Activated T-helper 1 cell treated with anti-CD3 and anti-CD28 coated beads, Interleukin-12 subunit alpha, Interleukin-12 subunit beta, Interleukin-2, Interleukin-4 antibody, amounts not matched to agents 30 ng/mL and 10 ng/mL and 1 ng/mL, durations not matched to agents 14 hours and 24 hours and 36 hours (primary cell): ENCODE data around the gene LOXL3. TPM values are rescaled to one million over a fixed set of nuclear protein-coding genes. Genes with fewer than 3 reads are reported as not detected.
"Not testable (repeated sequence)": the region's sequence is repeated elsewhere in the genome, so short reads cannot be mapped to it uniquely, and the experiment has no call there.

Experiments
- DNase-seq: peaks from one replicate; pipeline ENCODE4 v3.0.0; 2021; ENCODE audit warnings: low spot score
- H3K27ac Mint-ChIP-seq: one replicate; pipeline ENCODE4 v1.8.0; 2021; ENCODE audit warnings: mild to moderate bottlenecking, mixed read lengths
- H3K27me3 Mint-ChIP-seq: one replicate; pipeline ENCODE4 v1.8.0; 2022; ENCODE audit warnings: mild to moderate bottlenecking, moderate library complexity, mixed read lengths; ENCODE audit not compliant: insufficient read depth
- H3K36me3 Mint-ChIP-seq: one replicate; pipeline ENCODE4 v1.8.0; 2021; ENCODE audit warnings: low read depth, mixed read lengths
- H3K4me1 Mint-ChIP-seq: one replicate; pipeline ENCODE4 v1.8.0; 2021; ENCODE audit warnings: low read depth, mixed read lengths
- H3K4me3 Mint-ChIP-seq: one replicate; pipeline ENCODE4 v1.8.0; 2021; ENCODE audit warnings: mild to moderate bottlenecking, moderate library complexity, mixed read lengths
- H3K9me3 Mint-ChIP-seq: one replicate; pipeline ENCODE4 v1.8.0; 2021; ENCODE audit warnings: mixed read lengths
- intact Hi-C: fragments of 100-400 bp; cut with micrococcal nuclease; formaldehyde crosslinking; loops from one replicate; pipeline ENCODE4 v1.15.1; 2024
- total RNA-seq: library from RNA; stranded (reverse); gene quantifications from 2 replicates; pipeline ENCODE4 v1.2.3, GENCODE V29; 2022

LOXL3 gene
- total RNA-seq, 1 donor from 2014 or later, result 2.0 TPM

- H3K4me1 Mint-ChIP-seq, result peaks cover 61% of the 10 kb centered on the region
- peaks cover 2% of the 10 kb centered on the region for H3K36me3 Mint-ChIP-seq
- intact Hi-C loops, result loop anchor here (1.0 kb wide), 1 partner anchor 11 kb away; no protein-coding TSS in a partner anchor
- H3K9me3 Mint-ChIP-seq, result no peaks in the 10 kb centered on the region
- peak overlapping the region; percentile 79 for H3K27ac Mint-ChIP-seq
- no peak for DNase-seq
- no peaks in the 10 kb centered on the region for H3K27me3 Mint-ChIP-seq
- H3K4me3 Mint-ChIP-seq, result peak overlapping the region; percentile 23
Observed at GRCh38 chr2:74566754-74567085, 13.0 kb upstream of the LOXL3 start.

DNA sequence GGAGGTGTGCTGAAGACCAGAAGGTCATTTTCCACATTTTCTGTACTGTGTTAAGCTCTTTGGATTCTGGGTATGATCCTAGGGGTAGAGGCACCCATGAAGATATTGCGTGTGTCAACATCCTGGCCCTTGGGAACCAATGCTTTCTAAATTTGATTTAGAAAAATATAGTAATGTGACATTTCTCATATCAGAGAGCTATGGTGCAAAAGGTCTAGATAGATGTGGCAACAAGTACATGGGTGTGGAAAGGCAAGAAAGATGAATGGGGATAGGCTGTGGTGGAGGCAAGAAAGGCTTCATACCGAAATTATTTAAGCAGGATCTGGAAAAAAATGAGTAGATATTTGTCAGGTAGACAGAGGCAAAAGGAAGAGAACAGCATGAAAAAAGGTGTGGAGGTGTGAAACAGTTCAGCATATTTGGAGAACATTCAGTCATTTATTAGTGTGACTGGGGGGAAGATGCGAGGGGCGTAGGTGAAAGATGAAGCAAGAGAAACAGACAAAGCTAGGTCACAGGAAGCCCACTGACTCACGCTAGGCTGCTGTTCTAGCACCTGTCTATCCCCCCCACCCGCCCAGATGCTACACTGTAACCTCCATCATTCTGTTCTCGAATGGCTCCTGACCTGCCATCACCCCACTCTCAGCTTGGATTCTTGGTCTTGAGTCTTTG is 12.5 kb upstream of the LOXL3 start:
- intact Hi-C loops, result loop anchor here (1.0 kb wide), 1 partner anchor 11 kb away; no protein-coding TSS in a partner anchor
- H3K4me3 Mint-ChIP-seq, result peak overlapping the region; percentile 23
- H3K36me3 Mint-ChIP-seq, result peaks cover 2% of the 10 kb centered on the region
- H3K27me3 Mint-ChIP-seq, result no peaks in the 10 kb centered on the region
- peaks cover 66% of the 10 kb centered on the region for H3K4me1 Mint-ChIP-seq
- no peak for DNase-seq
- H3K9me3 Mint-ChIP-seq, result no peaks in the 10 kb centered on the region
- peak overlapping the region; percentile 79 for H3K27ac Mint-ChIP-seq

GRCh38 chr2:74564222-74564621 is 10.5 kb upstream of the LOXL3 start:
- intact Hi-C loops, result no loop called here
- H3K27ac Mint-ChIP-seq, result no peak overlapping the region
- H3K4me1 Mint-ChIP-seq, result peaks cover 69% of the 10 kb centered on the region
- H3K4me3 Mint-ChIP-seq, result no peak overlapping the region
- DNase-seq, result no peak
- peaks cover 2% of the 10 kb centered on the region for H3K27me3 Mint-ChIP-seq
- H3K36me3 Mint-ChIP-seq, result peaks cover 2% of the 10 kb centered on the region
- H3K9me3 Mint-ChIP-seq, result no peaks in the 10 kb centered on the region

DNA sequence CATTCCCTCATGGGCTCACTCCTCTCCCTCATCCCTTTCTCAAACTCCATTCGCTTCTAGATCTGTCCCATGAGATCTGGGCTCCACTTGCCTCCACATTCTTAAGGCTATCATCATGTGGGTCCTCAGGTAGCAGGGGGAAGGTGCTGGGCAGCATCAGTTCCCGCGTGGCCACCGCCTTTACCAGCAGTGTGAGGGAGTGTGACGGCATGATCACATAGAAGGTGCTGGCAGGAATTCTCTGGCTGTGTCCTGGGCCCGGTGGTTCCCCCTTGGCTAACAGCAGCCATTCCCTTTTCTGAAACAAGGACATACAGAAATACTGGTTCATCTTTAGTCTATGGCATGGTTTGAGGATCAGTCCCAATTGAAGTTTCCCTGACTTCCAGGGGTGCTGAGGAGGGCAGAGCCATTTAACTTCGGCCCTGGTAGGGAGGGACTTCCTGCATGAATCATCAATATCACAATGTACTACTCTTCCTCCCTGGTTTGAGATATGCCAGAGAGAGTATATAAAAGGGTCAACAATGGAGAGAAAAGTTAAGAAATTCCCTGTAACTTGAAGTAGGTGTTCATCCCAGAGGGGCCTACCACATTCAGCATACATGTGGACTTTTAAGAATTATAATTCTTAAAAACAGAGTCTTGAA is 8.5 kb upstream of the LOXL3 start:
- intact Hi-C loops, result no loop called here
- no peaks in the 10 kb centered on the region for H3K9me3 Mint-ChIP-seq
- H3K4me1 Mint-ChIP-seq, result peaks cover 58% of the 10 kb centered on the region
- H3K36me3 Mint-ChIP-seq, result peaks cover 7% of the 10 kb centered on the region
- H3K27ac Mint-ChIP-seq, result peak overlapping the region; percentile 41
- H3K4me3 Mint-ChIP-seq, result no peak overlapping the region
- peaks cover 2% of the 10 kb centered on the region for H3K27me3 Mint-ChIP-seq
- no peak for DNase-seq

DNA sequence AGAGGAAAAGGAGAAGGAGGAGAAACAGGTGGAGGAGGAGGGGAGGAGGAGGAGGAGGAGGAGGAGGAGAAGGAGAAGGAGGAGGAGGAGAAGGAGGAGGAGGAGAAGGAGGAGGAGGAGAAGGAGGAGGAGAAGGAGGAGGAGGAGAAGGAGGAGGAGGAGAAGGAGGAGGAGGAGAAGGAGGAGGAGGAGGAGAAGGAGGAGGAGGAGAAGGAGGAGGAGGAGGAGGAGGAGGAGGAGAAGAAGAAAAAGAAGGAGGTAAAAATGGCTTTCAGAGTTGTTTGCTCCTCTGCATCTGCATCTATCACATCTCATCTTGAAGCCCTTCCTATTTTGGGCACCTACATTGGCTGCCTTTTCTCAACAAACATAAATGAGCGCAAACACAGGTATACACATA is 7.3 kb upstream of the LOXL3 start:
- H3K27me3 Mint-ChIP-seq, H3K4me3 Mint-ChIP-seq, intact Hi-C loops, H3K9me3 Mint-ChIP-seq, H3K27ac Mint-ChIP-seq, DNase-seq: not testable (repeated sequence)
- H3K36me3 Mint-ChIP-seq, result peaks cover 15% of the 10 kb centered on the region
- peaks cover 60% of the 10 kb centered on the region for H3K4me1 Mint-ChIP-seq

GRCh38 chr2:74560591-74560990 is 6.8 kb upstream of the LOXL3 start:
- Mint-ChIP-seq H3K9me3 (no peaks in the 10 kb centered on the region), H3K4me1 (peaks cover 57% of the 10 kb centered on the region), H3K27ac (no peak overlapping the region), H3K27me3 (peaks cover 2% of the 10 kb centered on the region), H3K4me3 (peak overlapping the region; percentile 24), H3K36me3 (peaks cover 15% of the 10 kb centered on the region)
- intact Hi-C loops, result no loop called here
- DNase-seq, result no peak

GRCh38 chr2:74559912-74560311 is 6.2 kb upstream of the LOXL3 start:
- DNase-seq, result no peak
- Mint-ChIP-seq H3K4me1 (peaks cover 55% of the 10 kb centered on the region), H3K4me3 (no peak overlapping the region), H3K27me3 (peaks cover 2% of the 10 kb centered on the region), H3K9me3 (no peaks in the 10 kb centered on the region), H3K27ac (no peak overlapping the region), H3K36me3 (peaks cover 15% of the 10 kb centered on the region)
- intact Hi-C loops, result no loop called here

DNA sequence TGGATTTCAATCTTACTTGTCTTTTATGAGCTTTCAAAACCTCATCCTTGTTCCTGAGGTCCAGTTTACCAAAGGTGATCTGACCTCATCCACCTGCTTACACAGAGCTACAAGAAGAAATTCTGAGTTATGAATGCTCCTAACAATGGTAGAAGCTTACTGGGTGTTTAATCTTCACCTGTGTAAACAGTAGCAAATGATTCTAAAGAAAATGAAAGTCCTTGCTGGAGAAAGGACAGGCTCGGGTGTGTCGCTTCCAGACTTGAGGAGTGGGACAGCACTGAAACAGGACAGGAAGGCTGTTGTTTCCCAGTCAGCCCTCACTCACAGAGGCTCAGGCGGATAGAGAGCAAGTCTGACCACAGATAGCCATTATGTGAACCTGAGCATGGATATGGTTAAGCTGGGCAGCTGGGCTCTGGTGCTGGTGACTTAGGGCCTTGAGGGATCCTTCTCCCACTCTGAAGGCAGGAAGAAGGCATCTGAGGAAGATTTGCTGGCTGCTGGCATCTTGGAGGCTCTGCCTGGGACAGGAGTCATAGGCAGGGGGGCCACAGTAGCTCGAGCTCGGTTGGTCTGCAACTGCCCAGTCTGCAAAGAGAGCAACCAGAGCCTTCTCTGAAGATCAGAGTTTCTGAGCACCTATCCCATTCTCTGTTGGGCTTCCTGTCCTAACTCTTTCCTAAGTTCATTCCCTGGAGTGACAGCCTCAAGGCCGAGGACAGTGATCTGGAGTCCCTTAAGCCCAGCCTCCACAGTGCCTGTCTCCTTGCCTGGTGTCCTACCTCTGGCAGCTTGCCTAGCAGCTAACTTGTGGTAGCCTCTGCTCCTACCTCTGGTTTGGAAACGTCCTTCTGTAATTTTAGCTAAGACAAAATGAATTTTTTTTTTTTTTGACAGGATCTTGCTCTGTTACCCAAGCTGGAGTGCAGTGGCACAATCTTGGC is 4.8 kb upstream of the LOXL3 start:
- intact Hi-C loops, result no loop called here
- Mint-ChIP-seq H3K9me3 (no peaks in the 10 kb centered on the region), H3K36me3 (peaks cover 15% of the 10 kb centered on the region)

DNA sequence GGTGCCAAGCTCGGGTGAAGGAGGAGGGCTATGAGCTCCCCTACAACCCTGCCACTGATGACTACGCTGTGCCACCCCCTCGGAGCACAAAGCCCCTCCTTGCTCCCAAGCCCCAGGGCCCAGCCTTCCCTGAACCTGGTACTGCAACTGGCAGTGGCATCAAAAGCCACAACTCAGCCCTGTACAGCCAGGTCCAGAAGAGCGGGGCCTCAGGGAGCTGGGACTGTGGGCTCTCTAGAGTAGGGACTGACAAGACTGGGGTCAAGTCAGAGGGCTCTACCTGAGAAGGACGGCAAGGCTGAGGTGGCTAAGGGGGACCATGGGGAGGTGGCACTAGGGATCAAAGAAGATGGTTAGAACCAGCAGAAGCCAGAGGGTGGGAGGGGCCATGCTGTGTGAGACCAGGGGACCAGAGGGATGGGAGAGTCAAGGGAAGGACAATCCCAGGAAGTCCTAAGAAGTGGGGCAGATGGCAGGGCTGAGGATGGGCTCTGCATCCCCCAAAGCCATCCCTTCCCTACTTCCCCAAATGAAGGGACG is 3.2 kb upstream of the LOXL3 start:
- H3K27ac Mint-ChIP-seq, result no peak overlapping the region
- no peak for DNase-seq
- H3K4me3 Mint-ChIP-seq, result peak overlapping the region; percentile 95
- H3K27me3 Mint-ChIP-seq, result peaks cover 4% of the 10 kb centered on the region
- intact Hi-C loops, result no loop called here
- no peaks in the 10 kb centered on the region for H3K9me3 Mint-ChIP-seq
- H3K4me1 Mint-ChIP-seq, result peaks cover 43% of the 10 kb centered on the region
- peaks cover 13% of the 10 kb centered on the region for H3K36me3 Mint-ChIP-seq

More for the DNA sequence above, 4.8 kb upstream of the LOXL3 start:
- Mint-ChIP-seq H3K4me3 (no peak overlapping the region), H3K27ac (no peak overlapping the region), H3K27me3 (peaks cover 4% of the 10 kb centered on the region), H3K4me1 (peaks cover 46% of the 10 kb centered on the region)
- DNase-seq, result no peak

GRCh38 chr2:74556159-74556558 is 2.4 kb upstream of the LOXL3 start:
- no peaks in the 10 kb centered on the region for H3K9me3 Mint-ChIP-seq
- intact Hi-C loops, result no loop called here

GRCh38 chr2:74555610-74556103 is 1.9 kb upstream of the LOXL3 start:
- peak overlapping the region; percentile 96 for H3K27ac Mint-ChIP-seq
- no peaks in the 10 kb centered on the region for H3K9me3 Mint-ChIP-seq
- peaks cover 9% of the 10 kb centered on the region for H3K27me3 Mint-ChIP-seq
- no peak for DNase-seq
- peak overlapping the region; percentile 95 for H3K4me3 Mint-ChIP-seq
- intact Hi-C loops, result loop anchor here (1.0 kb wide), 3 partner anchors 11 to 32 kb away; no protein-coding TSS in a partner anchor
- peaks cover 33% of the 10 kb centered on the region for H3K4me1 Mint-ChIP-seq
- H3K36me3 Mint-ChIP-seq, result peaks cover 13% of the 10 kb centered on the region

More at GRCh38 chr2:74556159-74556558, 2.4 kb upstream of the LOXL3 start:
- Mint-ChIP-seq H3K4me1 (peaks cover 35% of the 10 kb centered on the region), H3K27ac (peak overlapping the region; percentile 69), H3K27me3 (peaks cover 9% of the 10 kb centered on the region), H3K4me3 (peak overlapping the region; percentile 95), H3K36me3 (peaks cover 13% of the 10 kb centered on the region)
- no peak for DNase-seq

GRCh38 chr2:74554820-74555531 is 1.2 kb upstream of the LOXL3 start:
- peak; percentile 39 for DNase-seq
- peak overlapping the region; percentile 95 for H3K4me3 Mint-ChIP-seq
- intact Hi-C loops, result loop anchor here (1.0 kb wide), 8 partner anchors 11 to 818 kb away; partner anchors contain the start of genes PCGF1, SEMA4F, TPRKB and TTC31
- H3K27me3 Mint-ChIP-seq, result peaks cover 11% of the 10 kb centered on the region
- H3K27ac Mint-ChIP-seq, result peak overlapping the region; percentile 96
- H3K36me3 Mint-ChIP-seq, result peaks cover 13% of the 10 kb centered on the region
- no peaks in the 10 kb centered on the region for H3K9me3 Mint-ChIP-seq
- peaks cover 32% of the 10 kb centered on the region for H3K4me1 Mint-ChIP-seq
